ENCODE data around the gene SAMD8. TPM values are rescaled to one million over a fixed set of nuclear protein-coding genes. Genes with fewer than 3 reads are reported as not detected.

The SAMD8 gene
- polyA plus RNA-seq (2012; ENCODE audit: insufficient read depth, insufficient read length): 7.5 TPM

DNA sequence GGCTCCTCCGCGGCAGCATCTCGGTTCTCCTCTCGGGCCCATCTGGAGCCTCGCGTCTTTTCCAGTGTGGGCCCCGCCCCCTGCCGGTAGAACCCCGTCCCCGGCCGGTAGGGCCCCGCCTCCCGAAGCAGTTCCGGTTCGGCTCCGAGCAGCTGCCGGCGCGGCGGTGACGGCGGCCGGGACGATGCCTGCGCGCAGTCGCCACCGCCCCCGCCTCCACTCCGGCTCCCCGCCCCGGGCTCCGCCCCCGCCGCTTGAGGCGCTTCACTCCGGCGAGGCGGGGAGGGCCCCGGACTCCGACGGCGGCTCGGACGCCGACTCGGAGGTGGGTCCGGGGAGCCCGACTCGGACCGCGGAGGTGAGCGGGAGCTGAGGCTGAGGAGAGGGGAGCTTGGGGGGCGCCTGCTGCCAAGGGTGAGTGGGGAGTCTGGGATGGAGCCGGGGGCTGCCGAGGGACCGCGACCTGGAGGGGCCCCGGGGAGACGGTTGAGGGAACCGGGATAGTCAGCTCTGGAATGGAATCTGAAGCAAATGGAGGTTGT lies at the start of gene SAMD8:
TSS of gene SAMD8 (plus strand) at position 292 of the 542 bp plus-strand sequence. CDS start 38,873 bp downstream, outside the sequence.
- peak; percentile 92 for DNase-seq (ENCODE audit: low read depth, low spot score)
- peak within 1 kb of the TSS; percentile 89 for H3K4me3 ChIP-seq (ENCODE audit: low read length)

DNA sequence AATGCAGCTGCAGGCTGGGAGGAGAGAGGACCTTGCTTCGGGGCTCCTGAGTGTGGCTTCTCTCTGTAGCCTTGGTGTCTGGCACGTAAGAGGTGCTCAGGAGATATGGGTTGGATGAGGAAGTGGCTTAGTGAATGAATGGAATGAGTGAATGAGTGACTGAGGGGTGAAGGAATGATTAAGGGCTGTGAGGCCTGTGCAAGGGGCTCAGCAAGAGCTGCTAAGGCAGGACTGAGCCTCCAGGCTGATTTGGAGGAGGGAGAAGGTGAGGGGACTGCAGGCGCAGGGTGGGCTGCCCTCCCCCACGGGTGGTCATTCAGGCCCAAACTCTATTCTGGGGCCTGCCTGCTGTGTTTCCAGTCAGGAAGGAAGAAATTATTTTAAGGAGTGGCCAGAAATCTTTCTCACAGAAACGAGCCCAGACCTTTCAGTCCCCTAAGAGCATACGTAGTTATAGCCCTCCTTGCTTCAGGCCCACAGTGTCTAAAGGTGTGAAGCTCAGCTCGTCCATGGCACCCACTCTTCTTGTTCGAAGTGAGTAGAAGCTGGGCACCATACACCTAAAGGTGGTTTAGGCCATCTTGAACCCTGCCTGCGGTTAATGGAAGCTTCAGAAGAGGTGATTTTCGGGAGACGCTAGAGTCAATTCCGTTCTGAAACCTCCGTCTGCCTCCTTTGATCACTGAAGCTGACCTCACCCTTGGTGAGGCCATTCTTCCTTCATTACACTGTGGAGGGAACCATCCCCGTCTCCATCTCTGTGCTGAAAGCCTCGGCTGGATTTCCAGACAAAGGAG lies 49.5 kb upstream of the SAMD8 start:
- DNase-seq (ENCODE audit: low read depth, low spot score): no peak
- H3K4me3 ChIP-seq (ENCODE audit: low read length): no peak overlapping the region

DNA sequence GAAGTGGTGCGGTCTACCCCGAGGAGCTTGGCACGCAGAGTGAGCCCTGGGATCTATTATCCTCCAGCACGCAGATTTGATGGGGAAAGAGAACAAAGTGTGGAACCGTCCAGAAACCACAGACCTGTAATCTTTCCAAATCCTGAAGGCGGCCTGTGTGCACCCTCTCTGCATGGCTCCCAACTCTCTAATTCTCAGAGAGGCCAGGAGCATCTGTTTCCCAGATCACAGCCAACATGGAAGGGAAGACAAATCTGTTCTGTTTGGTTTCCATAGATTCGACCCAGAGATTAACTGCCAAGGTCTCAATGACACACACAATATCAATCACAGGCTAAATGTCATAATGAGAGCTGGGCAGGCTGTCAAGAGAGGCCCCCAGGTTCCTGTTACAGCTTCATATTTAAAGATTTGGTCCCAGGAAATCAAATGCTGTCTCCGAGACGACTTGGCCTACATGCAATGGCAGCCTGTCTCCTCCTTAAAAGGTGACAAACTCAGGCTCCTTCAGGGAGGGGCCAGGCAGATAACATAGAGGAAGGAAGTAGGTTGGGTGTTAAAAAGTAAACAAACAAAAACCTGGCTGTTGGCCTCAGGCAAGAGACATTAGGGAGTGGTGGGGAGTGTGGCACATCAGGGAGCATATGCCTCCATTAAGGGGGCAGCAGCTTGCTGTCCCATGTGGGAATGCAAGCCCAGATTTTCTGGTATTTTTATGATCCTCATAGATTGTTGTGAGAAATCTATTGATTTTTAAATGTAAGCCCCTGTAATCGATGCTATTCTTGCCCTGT lies 48.8 kb upstream of the SAMD8 start:
- DNase-seq (ENCODE audit: low read depth, low spot score): no peak
- no peak overlapping the region for H3K4me3 ChIP-seq (ENCODE audit: low read length)

DNA sequence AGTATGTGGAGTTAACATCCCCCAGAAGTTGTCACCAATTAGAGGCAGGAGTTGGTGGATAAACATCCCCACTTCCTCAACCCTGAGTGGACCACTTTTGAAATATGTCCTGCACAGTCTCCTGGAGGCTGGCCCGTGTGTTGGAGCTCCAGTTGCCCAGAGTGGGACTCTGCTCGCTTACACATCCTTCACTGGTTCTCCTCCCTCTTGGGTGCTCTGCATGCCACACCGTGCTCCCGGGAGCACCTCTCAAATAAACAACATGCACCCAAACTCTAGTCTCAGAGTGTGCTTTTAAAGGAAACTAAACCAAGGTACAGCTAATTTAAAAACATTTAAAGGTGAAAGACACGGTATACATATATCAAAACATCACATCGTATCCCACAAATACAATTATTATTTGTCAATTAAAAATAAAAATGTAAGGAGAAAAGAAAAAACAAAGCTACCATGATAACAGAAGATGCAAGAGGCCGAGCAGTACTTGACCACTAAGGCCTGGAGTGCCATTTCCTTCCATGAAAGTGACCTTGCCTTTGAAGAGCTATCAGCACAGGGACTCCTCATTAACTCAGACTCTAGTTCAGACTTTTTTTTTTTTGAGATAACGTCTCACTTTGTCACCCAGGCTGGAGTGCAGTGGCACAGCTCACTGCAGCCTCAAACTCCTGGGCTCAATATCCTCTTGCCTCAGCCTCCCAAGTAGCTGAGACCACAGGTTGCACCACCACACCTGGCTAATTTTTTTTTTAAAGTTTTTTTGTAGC lies 47.8 kb upstream of the SAMD8 start:
- DNase-seq (ENCODE audit: low read depth, low spot score): no peak
- H3K4me3 ChIP-seq (ENCODE audit: low read length): no peak overlapping the region

DNA sequence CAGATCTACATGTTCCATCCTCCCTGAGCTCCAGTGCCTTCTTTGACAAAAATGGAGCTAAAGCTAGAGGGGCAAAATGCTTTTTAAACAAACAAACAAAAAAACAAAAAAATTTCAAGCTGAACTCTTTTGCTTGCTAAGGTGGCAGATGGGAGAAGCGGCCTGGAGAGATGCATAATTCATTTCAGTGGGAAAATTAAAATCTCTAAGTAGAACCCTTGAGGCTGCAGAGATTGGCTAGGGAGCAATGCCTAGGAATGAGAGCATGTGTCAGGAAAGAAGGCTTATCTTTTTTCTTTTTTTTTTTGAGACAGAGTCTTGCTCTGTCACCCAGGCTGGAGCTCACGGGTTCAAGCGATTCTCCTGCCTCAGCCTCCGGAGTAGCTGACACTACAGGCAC lies 46.4 kb upstream of the SAMD8 start:
- DNase-seq (ENCODE audit: low read depth, low spot score): no peak
- H3K4me3 ChIP-seq (ENCODE audit: low read length): no peak overlapping the region

DNA sequence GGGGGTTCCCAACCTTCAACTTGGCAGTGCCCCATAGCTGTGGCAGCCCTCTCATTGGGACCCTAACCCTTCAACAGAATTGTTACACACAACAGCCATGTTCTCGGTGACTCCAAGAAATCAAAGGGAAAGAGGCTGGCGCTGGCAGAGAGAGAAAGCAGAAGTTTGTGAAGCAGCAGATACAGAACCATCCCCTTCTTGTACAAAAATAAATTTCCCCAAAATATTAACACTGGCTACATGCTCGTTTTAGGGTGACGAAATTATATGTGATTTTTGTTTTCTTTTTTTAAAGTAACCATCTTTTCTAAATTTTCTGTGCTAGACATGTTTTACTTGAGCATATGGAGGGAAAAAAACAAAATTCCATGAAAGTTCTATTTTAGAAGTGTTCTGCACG lies 45.2 kb upstream of the SAMD8 start:
- no peak overlapping the region for H3K4me3 ChIP-seq (ENCODE audit: low read length)
- no peak for DNase-seq (ENCODE audit: low read depth, low spot score)

DNA sequence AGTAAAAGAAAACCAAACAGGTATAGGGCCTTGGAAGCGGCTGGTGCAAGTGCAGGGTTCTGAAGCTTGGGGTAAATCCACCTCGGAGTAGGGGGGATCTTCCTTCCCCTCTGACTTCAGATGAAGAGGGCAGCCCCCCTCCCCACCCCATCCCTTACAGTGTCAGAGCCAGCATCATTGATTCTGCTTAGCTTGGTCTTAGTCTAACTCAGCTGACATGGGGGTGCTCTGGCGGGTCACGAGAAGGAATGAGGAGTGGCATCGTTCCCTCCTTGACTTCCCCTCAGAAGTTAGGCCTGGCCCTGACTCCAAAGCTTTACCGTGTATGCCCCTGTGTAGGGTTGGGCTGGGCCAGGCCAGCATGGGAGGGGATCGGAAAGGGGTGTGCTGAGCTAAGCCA lies 44.2 kb upstream of the SAMD8 start:
- no peak overlapping the region for H3K4me3 ChIP-seq (ENCODE audit: low read length)
- DNase-seq (ENCODE audit: low read depth, low spot score): no peak

DNA sequence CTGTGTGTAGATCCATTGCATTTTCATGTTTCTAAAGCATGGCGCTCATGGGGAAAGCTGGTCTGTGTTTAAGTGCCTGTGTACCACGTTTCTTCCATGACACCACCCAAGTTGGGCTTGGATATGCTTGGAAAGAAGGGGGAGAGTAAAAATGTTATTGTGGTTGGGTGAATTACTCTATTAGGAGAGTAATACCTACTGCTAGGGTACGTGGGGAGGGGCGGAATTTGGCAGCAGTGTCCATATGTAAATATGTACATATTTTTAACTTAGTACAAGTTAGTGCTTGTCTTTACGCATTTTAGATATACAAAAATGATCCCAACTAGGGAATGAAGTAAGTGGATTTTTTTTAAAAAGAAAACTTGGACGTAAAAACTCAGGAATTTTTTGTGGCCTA lies 42.9 kb upstream of the SAMD8 start:
- no peak overlapping the region for H3K4me3 ChIP-seq (ENCODE audit: low read length)
- DNase-seq (ENCODE audit: low read depth, low spot score): no peak

DNA sequence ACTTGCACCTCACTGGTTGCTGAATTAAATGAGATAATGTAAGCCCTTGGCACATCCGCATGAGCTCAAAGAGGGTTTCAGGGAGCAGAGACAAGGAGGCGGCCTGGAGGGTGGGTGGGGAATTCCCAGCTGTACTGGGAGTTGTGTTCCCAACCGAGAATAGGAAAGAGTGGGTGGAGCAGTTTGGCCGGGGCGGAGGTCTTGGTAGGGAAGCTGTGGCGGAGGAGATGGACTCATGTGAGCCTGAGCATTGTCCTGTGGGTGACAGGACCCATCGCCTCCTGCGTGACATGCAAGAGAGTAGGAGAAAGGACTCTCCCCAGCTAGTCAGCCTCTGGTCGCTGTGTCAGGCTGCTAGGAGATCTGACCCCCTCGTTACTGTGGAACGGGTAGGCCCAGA lies 41.0 kb upstream of the SAMD8 start:
- no peak overlapping the region for H3K4me3 ChIP-seq (ENCODE audit: low read length)
- no peak for DNase-seq (ENCODE audit: low read depth, low spot score)

DNA sequence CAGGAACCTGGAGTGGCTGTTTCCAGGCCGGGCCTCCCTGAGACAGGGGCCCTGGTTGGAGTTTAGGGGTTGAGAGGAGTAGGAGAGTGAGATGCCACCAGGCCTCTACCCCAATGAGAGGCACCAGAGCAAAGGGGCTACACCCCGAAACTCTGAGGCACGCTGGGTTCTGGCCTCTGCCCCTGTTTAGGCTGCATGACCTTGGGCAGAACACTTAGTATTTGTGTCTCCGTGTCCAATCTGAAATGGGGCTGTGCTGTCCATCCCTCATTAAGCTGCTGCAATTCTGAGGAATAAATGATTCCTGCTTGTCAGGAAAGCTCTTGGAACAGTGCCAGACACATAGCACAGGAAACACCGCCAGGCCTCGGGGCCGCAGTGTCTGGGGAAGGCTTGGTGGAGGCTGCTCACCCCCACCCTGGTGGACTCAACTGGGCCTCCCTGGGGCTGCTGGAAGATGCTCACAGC lies 40.5 kb upstream of the SAMD8 start:
- no peak for DNase-seq (ENCODE audit: low read depth, low spot score)
- no peak overlapping the region for H3K4me3 ChIP-seq (ENCODE audit: low read length)

DNA sequence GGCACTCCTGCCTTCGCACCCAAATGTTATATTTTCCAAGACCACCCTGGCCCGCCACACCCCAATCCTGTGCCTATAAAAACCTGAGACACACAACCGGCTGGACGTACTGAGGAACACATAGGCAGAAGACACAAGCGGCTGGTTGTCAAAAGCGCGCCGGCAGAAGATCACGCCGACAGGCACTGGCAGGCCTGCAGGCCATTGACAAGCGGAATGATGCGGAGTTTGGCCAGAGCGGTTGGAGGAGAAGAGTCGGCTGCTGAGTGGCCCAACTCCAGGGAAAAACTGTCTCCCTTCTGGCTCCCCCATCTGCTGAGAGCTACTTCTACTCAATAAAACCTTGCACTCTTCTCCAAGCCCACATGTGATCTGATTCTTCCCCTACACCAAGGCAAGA lies 39.7 kb upstream of the SAMD8 start:
- DNase-seq (ENCODE audit: low read depth, low spot score): no peak

DNA sequence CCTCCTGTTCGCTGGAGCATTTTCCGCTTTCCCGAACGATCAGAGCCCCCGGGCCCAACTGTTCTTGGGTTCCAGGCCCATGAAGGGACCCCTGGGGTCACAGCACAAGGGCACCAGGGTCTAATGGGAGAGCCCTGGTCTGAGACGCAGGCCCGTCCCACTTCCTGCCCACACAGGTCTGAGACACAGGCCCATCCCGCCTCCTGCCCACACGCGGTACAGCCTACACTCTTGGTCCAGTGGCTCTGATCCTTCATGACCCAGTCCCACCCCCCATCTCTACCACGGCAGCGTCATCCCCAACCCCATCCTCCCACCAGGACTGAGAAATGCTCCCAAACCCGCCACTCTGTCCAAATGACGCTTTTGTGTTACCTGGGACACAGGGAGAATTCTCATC lies 38.7 kb upstream of the SAMD8 start:
- DNase-seq (ENCODE audit: low read depth, low spot score): no peak
- no peak overlapping the region for H3K4me3 ChIP-seq (ENCODE audit: low read length)

More for the DNA sequence above, 39.7 kb upstream of the SAMD8 start:
- no peak overlapping the region for H3K4me3 ChIP-seq (ENCODE audit: low read length)

DNA sequence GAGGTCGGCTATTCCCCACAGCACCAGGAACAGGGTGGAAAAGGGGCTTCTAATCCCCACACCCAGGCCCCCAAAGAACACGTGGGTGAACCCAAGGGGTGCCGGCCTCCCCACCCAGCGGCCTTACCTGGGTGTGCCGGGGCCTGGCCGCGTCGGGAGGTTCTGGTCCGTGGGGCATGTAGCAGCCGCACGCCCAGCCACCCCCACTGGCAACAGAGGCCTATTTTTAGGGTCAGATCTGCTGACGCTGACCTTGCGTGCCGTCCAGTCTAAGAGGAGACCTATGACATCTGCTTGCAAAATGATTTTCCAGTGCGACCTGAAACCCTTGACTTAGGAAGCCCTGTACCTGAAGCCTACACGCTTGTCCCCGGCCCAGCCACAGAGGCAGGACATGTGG lies 38.0 kb upstream of the SAMD8 start:
- H3K4me3 ChIP-seq (ENCODE audit: low read length): no peak overlapping the region
- DNase-seq (ENCODE audit: low read depth, low spot score): no peak

DNA sequence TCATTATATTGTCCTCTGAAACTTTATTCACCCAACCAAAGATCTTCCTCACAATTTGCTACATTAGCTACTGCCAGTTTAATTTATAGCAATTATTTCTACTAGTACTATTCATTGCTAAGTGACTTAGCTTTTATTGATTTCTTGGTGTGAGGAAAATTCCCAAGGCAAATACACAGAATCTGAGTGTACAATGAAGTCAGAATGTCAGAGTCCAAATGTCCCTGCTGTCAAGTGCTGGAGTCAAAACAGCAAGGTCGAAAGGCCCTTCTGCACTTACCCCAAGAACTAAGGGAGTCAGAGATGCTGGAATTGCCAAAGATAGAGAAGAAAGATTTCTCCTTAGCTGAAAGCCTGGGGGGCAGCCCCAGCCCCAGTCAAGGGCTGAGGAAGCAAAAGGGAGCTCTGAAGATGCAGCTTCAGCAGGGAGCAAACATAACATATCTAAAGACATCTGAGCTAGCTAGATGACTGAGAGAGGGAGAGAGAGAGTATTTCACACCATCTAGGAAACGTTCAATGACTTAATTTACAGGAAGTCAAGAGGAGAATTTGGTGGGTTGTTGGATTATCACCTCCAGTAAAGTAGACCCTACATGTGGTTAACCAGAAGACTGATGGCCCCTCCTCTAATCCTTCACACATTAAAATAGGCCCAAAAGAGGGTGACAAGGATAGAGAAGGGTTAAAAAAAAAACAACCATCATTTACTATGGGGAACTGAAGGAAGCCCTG lies 36.6 kb upstream of the SAMD8 start:
- DNase-seq (ENCODE audit: low read depth, low spot score): peak; percentile 22
- H3K4me3 ChIP-seq (ENCODE audit: low read length): no peak overlapping the region

DNA sequence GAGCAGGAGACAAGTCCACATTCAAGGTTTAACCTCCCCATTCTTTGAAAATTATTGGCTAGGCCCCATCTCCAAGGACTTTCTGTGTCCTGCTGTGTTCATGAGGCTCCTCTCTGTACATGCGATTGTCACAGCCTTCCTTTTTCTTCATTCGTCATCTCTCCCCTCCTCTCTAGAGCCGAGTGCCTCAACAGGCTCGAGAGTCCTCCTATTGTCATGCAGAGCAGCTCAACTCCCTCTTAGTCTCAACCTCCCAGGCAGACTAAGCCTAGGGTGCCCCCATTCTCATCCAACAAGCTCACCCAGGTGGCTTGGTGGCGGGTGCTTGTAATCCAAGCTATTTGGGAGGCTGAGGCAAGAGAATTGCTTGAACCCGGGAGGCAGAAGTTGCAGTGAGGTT lies 35.1 kb upstream of the SAMD8 start:
- DNase-seq (ENCODE audit: low read depth, low spot score): no peak

DNA sequence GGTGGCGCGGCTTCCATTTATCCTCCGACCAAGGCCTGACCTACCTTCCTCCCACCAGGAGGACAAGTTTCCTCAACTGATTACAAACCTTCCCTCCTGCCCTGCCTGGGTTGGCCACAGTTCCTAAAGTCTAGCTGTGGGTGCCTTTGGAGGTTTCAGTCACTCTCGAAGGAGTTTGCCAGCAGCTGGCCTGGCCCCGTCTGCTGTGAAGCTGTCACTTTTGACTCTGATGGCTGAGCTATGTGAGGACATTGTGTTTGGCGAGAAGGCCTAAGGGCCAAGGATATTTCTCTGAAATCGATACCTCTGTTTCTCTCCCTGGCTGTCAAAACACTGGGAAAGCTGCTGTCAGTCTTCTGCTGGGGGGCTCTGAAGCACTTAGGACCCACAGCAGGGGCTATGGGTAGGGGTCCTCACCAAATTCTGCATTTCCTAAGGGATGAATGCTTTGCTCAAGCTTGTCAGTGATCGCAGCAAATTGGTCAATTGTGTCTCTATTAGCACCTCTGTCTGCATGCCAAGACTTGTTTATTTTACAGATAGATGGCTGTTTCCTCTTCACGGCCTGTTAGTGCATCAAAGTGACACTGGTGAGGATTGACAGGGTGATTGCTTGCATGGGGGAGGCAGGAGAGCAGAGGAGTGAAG lies 31.9 kb upstream of the SAMD8 start:
- no peak for DNase-seq (ENCODE audit: low read depth, low spot score)
- H3K4me3 ChIP-seq (ENCODE audit: low read length): no peak overlapping the region

More for the DNA sequence above, 35.1 kb upstream of the SAMD8 start:
- H3K4me3 ChIP-seq (ENCODE audit: low read length): no peak overlapping the region

DNA sequence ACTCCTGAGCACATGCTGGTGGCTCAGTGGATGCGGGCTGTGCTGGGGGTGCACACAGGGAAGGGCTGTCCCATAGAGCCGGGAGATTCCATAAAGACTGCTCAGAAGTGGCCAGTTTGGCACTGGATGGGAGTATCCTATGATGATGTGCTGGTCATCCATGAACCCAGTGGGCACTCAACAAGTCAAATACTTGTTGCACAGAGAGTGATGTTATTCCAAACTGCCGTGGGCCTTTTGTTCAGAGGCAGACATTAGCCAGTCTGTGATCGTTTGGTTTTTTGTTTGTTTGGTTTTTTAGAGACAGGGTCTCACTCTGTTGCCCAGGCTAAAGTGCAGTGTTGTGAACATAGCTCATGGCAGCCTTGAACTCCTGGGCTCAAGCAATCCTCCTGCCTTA lies 30.9 kb upstream of the SAMD8 start:
- no peak for DNase-seq (ENCODE audit: low read depth, low spot score)
- no peak overlapping the region for H3K4me3 ChIP-seq (ENCODE audit: low read length)

DNA sequence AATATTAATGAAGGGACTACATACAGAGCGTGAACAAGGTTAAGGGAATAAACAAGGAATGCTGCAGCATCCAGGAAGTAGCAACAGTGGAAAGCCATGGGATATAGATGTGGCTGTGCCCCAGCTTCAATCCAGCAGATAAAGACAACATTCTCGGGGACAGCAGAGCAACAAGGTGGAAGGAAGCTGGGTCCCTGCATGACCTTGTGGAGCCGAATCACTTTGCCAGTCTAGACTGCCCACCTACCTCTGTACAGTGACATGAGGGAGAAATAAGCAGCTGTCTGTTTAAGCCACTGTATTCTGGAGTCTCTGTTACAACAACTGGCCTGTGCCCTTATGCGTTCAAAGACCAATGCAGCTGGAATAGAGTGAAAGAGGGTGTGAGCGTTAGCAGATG lies 30.1 kb upstream of the SAMD8 start:
- H3K4me3 ChIP-seq (ENCODE audit: low read length): no peak overlapping the region
- no peak for DNase-seq (ENCODE audit: low read depth, low spot score)
